Middle frontal gyrus (tissue), 1 donor: Measurements from ENCODE around the gene SEMA4D.

ENCODE experiments used
- DNase-seq: peaks from one replicate; pipeline ENCODE4 v3.0.0-alpha.2; 2015; ENCODE audit warnings: low spot score; ENCODE audit errors: extremely low spot score

SEMA4D gene

GRCh38 chr9:89431930-89432725 lies 65.8 kb downstream of the SEMA4D start:
- no peak for DNase-seq

DNA sequence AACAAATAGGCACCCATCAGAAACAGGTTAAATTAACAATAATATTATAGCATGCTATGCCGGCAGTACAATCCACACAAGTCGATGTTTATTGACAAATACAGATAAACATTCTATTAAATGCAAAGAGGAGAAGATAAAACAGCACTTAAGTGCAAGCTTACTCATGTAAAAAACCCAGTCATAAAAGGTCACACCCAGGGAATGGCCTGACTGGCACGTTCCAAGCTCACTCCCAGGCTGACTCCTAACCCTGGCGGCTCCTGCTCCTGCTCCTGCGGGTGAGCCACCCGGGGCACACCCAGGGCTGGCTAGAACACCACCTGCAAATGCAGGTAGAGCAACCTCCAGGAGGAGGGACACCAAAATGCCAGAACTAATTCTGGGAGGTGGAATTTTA lies 66.9 kb downstream of the SEMA4D start:
- DNase-seq = no peak

- no peak for DNase-seq
These were observed 68.7 kb downstream of the SEMA4D start for GRCh38 chr9:89428901-89429890.

DNA sequence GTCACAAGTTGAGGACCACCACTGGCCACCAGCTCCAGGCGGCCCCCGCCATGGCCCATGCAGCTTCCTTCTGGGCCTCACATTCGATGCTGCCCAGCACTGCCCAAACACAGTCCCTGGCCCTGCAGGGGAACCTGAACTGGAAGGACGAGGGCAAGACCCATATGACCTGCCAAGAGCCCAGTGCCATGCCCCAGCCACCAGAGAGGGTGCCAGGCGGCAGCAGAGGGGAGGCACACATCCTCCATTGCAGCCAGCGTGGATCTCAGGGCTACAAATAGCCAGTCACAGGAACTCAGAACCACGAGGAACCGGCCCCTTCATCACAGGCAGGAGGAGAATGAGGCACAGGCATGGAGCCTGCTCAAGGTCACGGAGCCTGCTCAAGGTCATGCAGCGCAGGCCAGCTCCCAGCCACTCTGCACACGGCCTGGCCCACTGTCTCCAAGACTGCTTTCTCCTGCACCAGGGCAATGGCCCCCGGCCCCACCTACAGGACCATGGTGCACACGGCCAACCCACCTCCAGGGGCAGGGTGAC lies 69.6 kb downstream of the SEMA4D start:
- no peak for DNase-seq

DNA sequence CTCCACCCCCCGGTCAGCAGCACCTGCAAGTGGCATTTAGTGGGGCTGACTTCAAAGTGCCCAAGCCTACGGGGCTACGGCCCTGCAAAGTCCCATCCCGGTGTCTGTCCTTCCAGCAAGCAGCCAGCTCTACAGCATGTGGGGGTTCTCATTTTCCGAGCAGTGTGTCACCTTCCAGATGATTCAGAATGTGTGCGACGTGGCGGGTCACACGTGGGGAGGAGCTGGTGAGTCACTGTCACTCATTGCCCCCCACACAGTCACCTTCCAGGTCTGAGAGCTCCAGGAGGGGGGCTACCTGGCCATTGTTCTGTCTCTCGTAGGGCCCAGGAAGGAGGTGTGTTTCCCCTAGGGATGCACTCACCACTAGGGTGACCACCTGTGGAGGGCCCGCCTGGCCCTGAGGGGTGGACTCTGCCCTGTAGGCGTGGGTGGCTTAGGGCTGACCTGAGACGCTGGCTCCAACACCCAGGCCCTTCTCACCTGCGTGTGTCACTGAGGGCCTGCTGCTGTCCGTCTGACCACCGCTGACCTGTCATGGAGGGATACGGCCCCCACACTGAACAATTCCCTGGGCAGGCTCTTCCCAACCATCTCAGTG lies 70.2 kb downstream of the SEMA4D start:
- no peak for DNase-seq

GRCh38 chr9:89426384-89426961 lies 71.4 kb downstream of the SEMA4D start:
- no peak for DNase-seq

DNA sequence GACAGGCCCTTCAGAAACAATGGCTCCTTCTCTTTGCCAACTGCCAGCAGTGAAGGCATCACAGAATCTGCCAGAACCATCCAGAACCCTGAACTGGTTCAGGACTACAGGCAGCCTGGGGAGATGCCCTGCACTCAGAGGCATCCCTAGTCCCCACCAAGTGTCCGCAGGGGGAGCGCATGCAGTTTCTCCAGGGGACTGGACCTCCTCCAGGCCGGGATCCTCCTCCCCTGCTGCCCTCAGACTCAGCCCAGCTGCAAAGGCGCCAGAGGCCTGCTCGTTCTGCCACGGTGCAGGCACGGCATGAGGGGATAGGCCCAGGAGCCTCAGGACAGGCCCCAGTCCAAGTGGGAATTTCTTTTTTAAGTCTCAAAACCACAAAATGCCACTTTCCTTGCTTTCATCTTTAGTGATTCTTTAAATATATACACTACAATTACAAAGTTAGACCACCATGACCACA lies 72.0 kb downstream of the SEMA4D start:
- DNase-seq = no peak

- DNase-seq = no peak
These were observed 72.7 kb downstream of the SEMA4D start for GRCh38 chr9:89425024-89425805.

GRCh38 chr9:89422151-89422975 lies 75.5 kb downstream of the SEMA4D start:
- no peak for DNase-seq

DNA sequence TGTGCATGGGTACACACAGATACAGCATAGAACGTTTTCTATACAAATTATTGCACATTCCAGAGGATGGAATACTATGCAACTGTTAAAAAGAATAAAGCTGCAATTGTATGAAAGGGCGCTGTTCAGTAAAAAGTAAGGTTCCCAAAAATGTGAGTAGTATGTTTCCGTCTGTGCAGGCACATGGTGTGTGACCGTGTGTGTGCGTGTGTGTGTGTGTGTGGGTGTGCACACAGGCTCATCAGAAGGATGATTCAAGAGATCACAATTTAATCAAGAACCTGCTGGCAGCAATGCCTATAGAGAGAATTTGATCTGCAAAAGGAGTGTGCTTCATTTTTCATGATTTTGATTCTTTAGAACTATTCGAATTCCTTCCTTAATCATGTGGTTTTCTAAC lies 76.3 kb downstream of the SEMA4D start:
- DNase-seq = no peak

DNA sequence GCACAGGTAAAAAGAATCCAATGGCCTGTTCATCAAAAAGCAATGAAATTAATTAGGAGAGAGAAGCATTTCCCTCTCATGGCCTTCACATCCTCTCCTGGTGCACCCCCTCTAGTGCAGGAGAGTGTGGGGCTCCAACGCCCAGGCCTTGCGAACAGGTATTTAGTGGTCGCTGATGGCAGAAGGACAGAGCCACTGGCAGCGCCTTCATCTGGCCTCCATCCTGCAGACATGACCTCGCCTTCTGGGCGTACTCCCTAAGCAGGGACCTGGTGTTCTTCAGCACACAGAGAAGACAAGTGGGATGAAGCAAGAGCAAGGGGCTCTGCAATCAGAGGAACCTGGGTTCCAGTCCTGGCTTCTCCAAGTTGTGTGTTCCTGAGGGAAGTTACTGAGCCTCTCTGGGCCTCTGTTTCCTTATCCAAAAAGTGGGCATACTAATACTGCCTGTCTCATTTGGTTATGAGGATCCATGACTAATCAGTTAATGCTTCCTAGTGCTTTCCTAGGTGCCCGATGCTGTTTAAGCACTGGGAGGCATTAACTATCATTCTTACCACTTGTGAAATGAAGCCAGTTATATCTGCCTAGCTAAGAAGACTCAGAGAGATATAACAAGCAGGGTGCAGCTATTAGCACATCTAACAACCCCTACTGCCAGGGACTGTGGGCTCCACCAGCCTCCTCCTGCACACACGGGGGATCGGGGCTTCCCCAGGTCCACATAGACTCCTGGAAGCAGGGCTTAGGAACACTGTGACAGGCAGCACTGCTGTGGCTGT lies 77.3 kb downstream of the SEMA4D start:
- DNase-seq = no peak

- DNase-seq = no peak
These were observed 77.9 kb downstream of the SEMA4D start for GRCh38 chr9:89419978-89420394.

- no peak for DNase-seq
These were observed 78.9 kb downstream of the SEMA4D start for GRCh38 chr9:89418882-89419640.

DNA sequence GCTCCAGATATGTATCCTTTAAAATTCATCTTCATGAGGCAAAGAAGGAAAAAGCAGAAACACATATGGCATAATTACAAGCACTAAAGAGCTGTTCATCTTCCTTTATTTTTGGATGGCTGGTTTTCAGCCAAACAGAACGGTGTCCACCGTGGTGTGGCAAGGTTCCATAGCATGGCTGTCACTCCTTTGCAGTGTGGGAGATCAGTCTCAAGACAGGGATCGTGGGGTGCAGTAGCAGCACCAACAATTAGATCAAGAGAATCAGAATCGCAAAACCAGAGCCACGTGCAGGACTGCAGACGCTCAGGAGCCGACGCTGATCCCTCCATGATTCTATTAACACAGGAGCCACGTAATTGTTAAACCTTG lies 79.5 kb downstream of the SEMA4D start:
- no peak for DNase-seq

DNA sequence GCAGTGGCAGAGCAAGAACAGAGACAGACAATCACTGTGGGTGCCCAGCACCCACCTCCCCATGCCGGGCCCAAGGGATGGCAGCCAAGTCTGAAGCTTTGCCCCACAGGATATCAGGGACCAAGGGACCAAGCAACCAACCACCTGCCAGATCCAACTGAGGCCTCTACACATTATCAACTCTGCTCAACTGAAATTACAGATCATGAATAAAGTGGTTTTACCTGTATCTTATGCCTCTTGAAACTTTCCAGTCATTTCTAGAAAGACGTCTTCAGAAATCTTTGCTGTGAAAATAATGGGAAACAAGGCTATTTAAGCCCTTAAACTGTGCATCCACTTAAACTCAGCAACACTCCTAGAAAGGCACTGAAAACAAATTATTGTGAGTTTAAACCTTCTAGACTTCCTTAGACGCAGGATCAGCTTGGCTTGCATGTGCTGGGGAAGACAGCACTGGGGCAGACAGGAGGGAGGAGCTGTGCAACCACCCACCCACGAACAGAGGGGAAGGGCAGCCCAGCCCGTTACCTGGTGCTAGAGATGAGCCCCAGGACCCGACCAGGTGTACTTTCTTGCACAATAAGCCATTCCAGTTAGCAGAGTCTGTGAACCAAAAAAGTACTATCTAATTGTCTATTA lies 80.0 kb downstream of the SEMA4D start:
- no peak for DNase-seq

GRCh38 chr9:89414670-89415324 lies 83.1 kb downstream of the SEMA4D start:
- DNase-seq = no peak
